ENCODE measurements around the gene BAIAP2L2. TPM values are rescaled to one million over a fixed set of nuclear protein-coding genes. Genes with fewer than 3 reads are reported as not detected.
"Not testable (repeated sequence)": the region's sequence is repeated elsewhere in the genome, so short reads cannot be mapped to it uniquely, and the experiment has no call there.

BAIAP2L2 gene
- total and polyA plus RNA-seq, 2 experiments from 2014 or later = 3.9 to 5.6 TPM

GRCh38 chr22:38117556-38117955 is 7.1 kb upstream of the BAIAP2L2 start:
- not testable (repeated sequence) for ATAC-seq; H3K9me2 ChIP-seq (ENCODE audit: insufficient read depth); H3K27ac Mint-ChIP-seq

GRCh38 chr22:38115423-38116205 is 5.1 kb upstream of the BAIAP2L2 start:
- Mint-ChIP-seq H3K27ac (no peak overlapping the region), H3K4me3 (no peak overlapping the region)
- ATAC-seq = no peak
- TF ChIP-seq EZH2phosphoT487 (IDR thresholded peaks at IDR 0.05; ENCODE audit: unreplicated experiment) = no peak
- TF ChIP-seq CREB1 (CRISPR knock-in tag; IDR thresholded peaks at IDR 0.05; ENCODE audit: low read depth) = no peak
- no peak for TF ChIP-seq ZNF462 (CRISPR knock-in tag; IDR thresholded peaks at IDR 0.05)
- TF ChIP-seq STAT1 (IDR thresholded peaks at IDR 0.05; ENCODE audit: unreplicated experiment) = no peak
- no peak for TF ChIP-seq ZNF331 (CRISPR knock-in tag; IDR thresholded peaks at IDR 0.05; ENCODE audit: low read depth)
- no peak for TF ChIP-seq CTCF (conservative IDR thresholded peaks at IDR 0.05; ENCODE audit: low read depth in 2 of 2)
- no peak for TF ChIP-seq EZH2 (IDR thresholded peaks at IDR 0.05; ENCODE audit: low read depth, unreplicated experiment)
- TF ChIP-seq REST (IDR thresholded peaks at IDR 0.05; ENCODE audit: unreplicated experiment) = no peak
- no peak for TF ChIP-seq JUNB (IDR thresholded peaks at IDR 0.05; ENCODE audit: unreplicated experiment)
- no peak for TF ChIP-seq POLR2AphosphoS5 (IDR thresholded peaks at IDR 0.05; ENCODE audit: low read depth)

More at GRCh38 chr22:38117556-38117955, 7.1 kb upstream of the BAIAP2L2 start:
- H2AFZ ChIP-seq; H3K9me3 Mint-ChIP-seq; H3K36me3 ChIP-seq (ENCODE audit: insufficient read depth); H3K4me3 Mint-ChIP-seq; H3K27ac ChIP-seq (ENCODE audit: low read depth); H3K4me2 ChIP-seq; H4K20me1 ChIP-seq (replicated peaks; ENCODE audit: insufficient read depth); H3K27me3 Mint-ChIP-seq (ENCODE audit: insufficient read depth, low read depth, poor library complexity); H3K27me3 ChIP-seq (ENCODE audit: insufficient read depth); H3K4me1 Mint-ChIP-seq; H3K4me3 ChIP-seq; DNase-seq (ENCODE audit: low spot score); H3K36me3 Mint-ChIP-seq (ENCODE audit: low read depth); H3K4me1 ChIP-seq (ENCODE audit: insufficient read depth); H3K79me2 ChIP-seq (replicated peaks; ENCODE audit: insufficient read depth); H3F3A ChIP-seq (replicated peaks; ENCODE audit: low read depth): not testable (repeated sequence)

More at GRCh38 chr22:38115423-38116205, 5.1 kb upstream of the BAIAP2L2 start:
- H2AFZ ChIP-seq = no peak overlapping the region
- no peak overlapping the region for H3K27ac ChIP-seq (ENCODE audit: low read depth)
- no peaks in the 10 kb centered on the region for H3K36me3 ChIP-seq (ENCODE audit: insufficient read depth)
- no peak overlapping the region for H3K4me2 ChIP-seq
- H4K20me1 ChIP-seq (replicated peaks; ENCODE audit: insufficient read depth) = no peaks in the 10 kb centered on the region
- H3F3A ChIP-seq (replicated peaks; ENCODE audit: low read depth) = 0 out of 2 replicates have a peak, but pooled peaks cover 2% of the 10 kb centered on the region
- peaks cover 10% of the 10 kb centered on the region for H3K27me3 Mint-ChIP-seq (ENCODE audit: insufficient read depth, low read depth, poor library complexity)
- no peaks in the 10 kb centered on the region for H3K27me3 ChIP-seq (ENCODE audit: insufficient read depth)
- no peak overlapping the region for H3K4me3 ChIP-seq
- DNase-seq (ENCODE audit: low spot score) = no peak
- peaks cover 11% of the 10 kb centered on the region for H3K4me1 Mint-ChIP-seq
- H3K9me3 Mint-ChIP-seq = no peaks in the 10 kb centered on the region
- no peaks in the 10 kb centered on the region for H3K36me3 Mint-ChIP-seq (ENCODE audit: low read depth)
- no peaks in the 10 kb centered on the region for H3K79me2 ChIP-seq (replicated peaks; ENCODE audit: insufficient read depth)
- H3K4me1 ChIP-seq (ENCODE audit: insufficient read depth) = peaks cover 2% of the 10 kb centered on the region; the same call in 1 of the 2 replicates
- H3K9me2 ChIP-seq (ENCODE audit: insufficient read depth) = no peaks in the 10 kb centered on the region
